Endothelial cell of umbilical vein (primary cell): Measurements from ENCODE around the gene KIF26B. TPM values are rescaled to one million over a fixed set of nuclear protein-coding genes. Genes with fewer than 3 reads are reported as not detected.

Experiments used
- BruUV-seq: library from RNA; stranded (reverse); fragments of 400-500 nt; replicated peaks from 2 replicates; lab custom pipeline; 2021; lab: Mats Ljungman, UMichigan
- CTCF ChIA-PET: fragments of 300-600, 350-600 bp; sonication (Branson Sonifier 250); formaldehyde crosslinking; loops from one replicate; lab custom pipeline; 2021; ENCODE audit warnings: antibody characterized with exemption, inconsistent platforms; lab: Charles Lee
- POLR2A ChIA-PET: fragments of 300-600, 350-600 bp; sonication (Branson Sonifier 250); formaldehyde crosslinking; loops from one replicate; lab custom pipeline; 2021; ENCODE audit warnings: antibody characterized with exemption, inconsistent platforms; lab: Charles Lee
- DNase-seq: peaks from one replicate; pipeline ENCODE4 v3.0.0-alpha.2; 2011; ENCODE audit warnings: low read depth, low spot score
- FAIRE-seq: peaks from 2 replicates; lab custom pipeline; 2011; peaks lifted over from hg19 to GRCh38; lab: Jason Lieb, UNC
- H2AFZ ChIP-seq: 2 replicates; pipeline ENCODE4 v1.6.0; 2012; ENCODE audit warnings: low read depth, low read length, control low read depth, inconsistent platforms
- H3K27ac ChIP-seq: 2 replicates; pipeline ENCODE4 v1.5.1; 2011; ENCODE audit warnings: low read depth, mild to moderate bottlenecking, control low read depth, low read length, moderate library complexity; ENCODE audit not compliant: insufficient read depth
- H3K27me3 ChIP-seq, 2 experiments: 2 replicates each; pipeline versions ENCODE4 v1.6.0 to v1.6.1; 2011; ENCODE audit warnings: low read length in 2 of 2, mixed read lengths in 1 of 2; ENCODE audit not compliant: control insufficient read depth in 2 of 2, insufficient read depth in 2 of 2
- H3K36me3 ChIP-seq, 2 experiments: 2 replicates in 1 of 2; 3 replicates in 1 of 2; pipeline ENCODE4 v1.5.1; 2011; ENCODE audit warnings: low read length in 2 of 2, mild to moderate bottlenecking in 1 of 2, moderate library complexity in 1 of 2; ENCODE audit not compliant: control insufficient read depth in 2 of 2, insufficient read depth in 2 of 2; ENCODE audit errors: extremely low read depth in 1 of 2
- H3K4me1 ChIP-seq: 3 replicates; pipeline ENCODE4 v1.5.1; 2011; ENCODE audit warnings: mild to moderate bottlenecking, low read length; ENCODE audit not compliant: control insufficient read depth, insufficient read depth; ENCODE audit errors: extremely low read depth
- H3K4me2 ChIP-seq: 2 replicates; pipeline ENCODE4 v1.6.1; 2011; ENCODE audit warnings: low read length, control low read depth, mixed read lengths; ENCODE audit not compliant: insufficient read depth
- H3K4me3 ChIP-seq, 3 experiments: fragments of 200-600 bp in 1 of 3; sonication (generic), shearing (Covaris generic) in 1 of 3; replicated peaks in 1 of 3; 2 replicates each; pipeline ENCODE4 v1.5.1; 2011 to 2016; ENCODE audit warnings: control low read depth in 3 of 3, low read length in 3 of 3, mild to moderate bottlenecking in 2 of 3, inconsistent platforms in 1 of 3, low read depth in 1 of 3, moderate library complexity in 1 of 3; ENCODE audit not compliant: insufficient read depth in 1 of 3
- H3K79me2 ChIP-seq: 2 replicates; pipeline ENCODE4 v1.6.0; 2012; ENCODE audit warnings: low read length, inconsistent platforms; ENCODE audit not compliant: control insufficient read depth, insufficient read depth
- H3K9ac ChIP-seq: replicated peaks from 2 replicates; pipeline ENCODE3; 2011; ENCODE audit warnings: low read length, control low read depth; ENCODE audit not compliant: insufficient read depth; ENCODE audit errors: extremely low read depth
- H3K9me1 ChIP-seq: replicated peaks from 3 replicates; pipeline ENCODE4 v1.6.0; 2011; ENCODE audit warnings: mild to moderate bottlenecking, low read length; ENCODE audit not compliant: control insufficient read depth, insufficient read depth; ENCODE audit errors: extremely low read depth
- H3K9me3 ChIP-seq: replicated peaks from 2 replicates; pipeline ENCODE4 v1.5.1; 2012; ENCODE audit warnings: low read length, inconsistent platforms; ENCODE audit not compliant: control insufficient read depth, insufficient read depth
- H4K20me1 ChIP-seq: replicated peaks from 2 replicates; pipeline ENCODE3; 2011; ENCODE audit warnings: mild to moderate bottlenecking, low read length; ENCODE audit not compliant: control insufficient read depth, insufficient read depth; ENCODE audit errors: extremely low read depth
- CTCF ChIP-seq, 2 donors: IDR thresholded peaks; 1 replicate in 1 of 2; 2 replicates in 1 of 2; pipeline ENCODE4 v1.5.1; 2011; ENCODE audit warnings: low read length in 2 of 2, mild to moderate bottlenecking in 2 of 2, moderate library complexity in 2 of 2, control low read depth in 1 of 2, inconsistent platforms in 1 of 2, low read depth in 1 of 2; ENCODE audit not compliant: insufficient read depth in 1 of 2; ENCODE audit errors: extremely low read depth in 1 of 2
- EZH2 ChIP-seq: IDR thresholded peaks from 2 replicates; pipeline ENCODE4 v1.6.1; 2012; ENCODE audit warnings: borderline replicate concordance, low read depth, mild to moderate bottlenecking, moderate library complexity, low read length, inconsistent platforms; ENCODE audit not compliant: severe bottlenecking
- FOS ChIP-seq: IDR thresholded peaks from 2 replicates; pipeline ENCODE4 v1.6.1; 2011; ENCODE audit warnings: mild to moderate bottlenecking, low read length, moderate library complexity, borderline replicate concordance; ENCODE audit not compliant: insufficient read depth
- GATA2 ChIP-seq: IDR thresholded peaks from 2 replicates; pipeline ENCODE4 v1.7.0; 2011; ENCODE audit warnings: low read depth, mild to moderate bottlenecking, moderate library complexity, mixed read lengths, low read length; ENCODE audit not compliant: insufficient read length, insufficient read depth
- JUN ChIP-seq: IDR thresholded peaks from 2 replicates; pipeline ENCODE4 v1.6.1; 2011; ENCODE audit warnings: borderline replicate concordance, low read depth; ENCODE audit not compliant: insufficient read length, insufficient read depth
- MAX ChIP-seq: IDR thresholded peaks from 2 replicates; pipeline ENCODE4 v1.6.1; 2011; ENCODE audit not compliant: insufficient read depth, insufficient read length
- MYC ChIP-seq: IDR thresholded peaks from one replicate; pipeline ENCODE4 v1.6.1; 2011; ENCODE audit warnings: mild to moderate bottlenecking, low read depth, low read length
- POLR2A ChIP-seq: IDR thresholded peaks from 2 replicates; pipeline ENCODE4 v1.6.1; 2012; ENCODE audit warnings: low read depth, mild to moderate bottlenecking, control low read depth, low read length
- POLR2AphosphoS5 ChIP-seq: IDR thresholded peaks from 2 replicates; pipeline ENCODE4 v1.6.1; 2012; ENCODE audit warnings: low read depth, mild to moderate bottlenecking, control low read depth, low read length, moderate library complexity; ENCODE audit not compliant: insufficient read depth
- dilution Hi-C: fragments of 300-500 bp; cut with MboI; formaldehyde crosslinking; loops from one replicate; pipeline ENCODE4 v1.15.0; 2019; ENCODE audit warnings: low sequenced_read_pairs; ENCODE audit not compliant: extremely low pct_ligation_motif_present
- intact Hi-C: fragments of 100-400 bp; cut with micrococcal nuclease; formaldehyde crosslinking; loops from one replicate; pipeline ENCODE4 v1.10.0; 2022
- polyA plus RNA-seq, 4 experiments: library from polyadenylated mRNA; depleted of rRNA in 3 of 4; stranded (reverse) in 3 of 4; unstranded in 1 of 4; fragments of >200 nt; gene quantifications; 2 replicates each; pipeline versions ENCODE4 v1.2.1 to v1.2.3, GENCODE V29; 2011 to 2012; ENCODE audit warnings: missing spikeins in 1 of 4
- total RNA-seq: library from RNA; stranded (reverse); gene quantifications from 2 replicates; pipeline ENCODE4 v1.2.3, GENCODE V29; 2021

KIF26B gene
- total and polyA plus RNA-seq, 2 donors (not counting 3 experiments of a cell fraction or from before 2014, with no cell fraction given) = 0.04 to 0.49 TPM

GRCh38 chr1:245441689-245442088 lies 286.9 kb downstream of the KIF26B start:
- H3K4me1 ChIP-seq = no peaks in the 10 kb centered on the region
- no peak overlapping the region for H3K27ac ChIP-seq
- no peak overlapping the region for H3K9ac ChIP-seq
- FAIRE-seq = no peak
- ChIA-PET CTCF (no interaction called here), POLR2A (no interaction called here)
- no peaks in the 10 kb centered on the region for H3K9me1 ChIP-seq
- H3K79me2 ChIP-seq = no peaks in the 10 kb centered on the region
- H3K36me3 ChIP-seq = no peaks in the 10 kb centered on the region
- no peaks in the 10 kb centered on the region for H3K9me3 ChIP-seq
- no TSS peak for BruUV-seq
- no peaks in the 10 kb centered on the region for H4K20me1 ChIP-seq
- dilution Hi-C loops = no loop called here
- intact Hi-C loops = no loop called here
- no peak for TF ChIP-seq EZH2
- no peak for TF ChIP-seq CTCF (IDR thresholded peaks at IDR 0.05; ENCODE audit: extremely low read depth in 1 of 2, insufficient read depth in 1 of 2, low read depth in 1 of 2, low read length in 2 of 2)
- TF ChIP-seq POLR2AphosphoS5 = no peak
- TF ChIP-seq MYC = no peak
- no peak for TF ChIP-seq GATA2
- no peak for TF ChIP-seq POLR2A
- TF ChIP-seq FOS = no peak
- no peak for TF ChIP-seq MAX
- TF ChIP-seq JUN = no peak
- no peak for DNase-seq
- H3K27me3 ChIP-seq = no peaks in the 10 kb centered on the region
- no peak overlapping the region for H3K4me3 ChIP-seq
- no peak overlapping the region for H3K4me2 ChIP-seq
- H2AFZ ChIP-seq = no peak overlapping the region
